Vagina (tissue), 2 donors: Measurements from ENCODE around the gene TFAP2D. TPM values are rescaled to one million over a fixed set of nuclear protein-coding genes. Genes with fewer than 3 reads are reported as not detected.

ENCODE experiments used
- DNase-seq, 2 donors: peaks; one replicate each; pipeline ENCODE4 v3.0.0-alpha.2; 2017; ENCODE audit errors: extremely low spot score in 2 of 2
- H3K27ac ChIP-seq: fragments of 200-600 bp; sonication (generic); one replicate; pipeline ENCODE4 v1.5.1; 2019
- H3K27me3 ChIP-seq: fragments of 200-600 bp; sonication (generic); one replicate; pipeline ENCODE4 v1.5.1; 2019
- H3K36me3 ChIP-seq, 2 donors: fragments of 200-600 bp; sonication (generic); one replicate each; pipeline ENCODE4 v1.5.1; 2017 to 2019
- H3K4me1 ChIP-seq: fragments of 200-600 bp; sonication (generic); one replicate; pipeline ENCODE4 v1.5.1; 2019
- H3K4me3 ChIP-seq, 2 donors: fragments of 200-600 bp; sonication (generic); 1 replicate in 1 of 2; 2 replicates in 1 of 2; pipeline ENCODE4 v1.5.1; 2016 to 2019
- H3K9me3 ChIP-seq: fragments of 200-600 bp; sonication (generic); one replicate; pipeline ENCODE4 v1.5.1; 2019
- CTCF ChIP-seq, 3 experiments: fragments of 450-650 bp in 2 of 3; fragments of 200-600 bp in 1 of 3; sonication (generic) in 1 of 3; IDR thresholded peaks; one replicate each; pipeline ENCODE4 v1.5.1; 2017 to 2019; ENCODE audit warnings: antibody characterized with exemption in 3 of 3, mild to moderate bottlenecking in 2 of 3, moderate library complexity in 2 of 3
- POLR2A ChIP-seq, 2 donors: fragments of 450-650 bp; IDR thresholded peaks; one replicate each; pipeline ENCODE4 v1.6.1; 2017; ENCODE audit warnings: antibody characterized with exemption in 2 of 2, mild to moderate bottlenecking in 2 of 2, moderate library complexity in 2 of 2
- POLR2AphosphoS5 ChIP-seq, 2 donors: sonication (generic); formaldehyde crosslinking; IDR thresholded peaks; one replicate each; pipeline ENCODE4 v1.9.0; 2017; ENCODE audit warnings: antibody characterized with exemption in 2 of 2, mild to moderate bottlenecking in 2 of 2, low read depth in 1 of 2; ENCODE audit not compliant: insufficient read depth in 1 of 2
- intact Hi-C: fragments of 100-400 bp; cut with DNase I; formaldehyde crosslinking; loops from one replicate; pipeline ENCODE4 v1.15.1; 2023
- total RNA-seq: library from RNA; depleted of rRNA; stranded (reverse); fragments of >200 nt; gene quantifications from one replicate; pipeline ENCODE4 v1.2.3, GENCODE V29; 2016

Gene TFAP2D
- not detected for total RNA-seq

- intact Hi-C loops, result no loop called here
- no peaks in the 10 kb centered on the region for H3K4me1 ChIP-seq
- DNase-seq, result no peak
- no peaks in the 10 kb centered on the region for H3K36me3 ChIP-seq
- no peak for TF ChIP-seq POLR2AphosphoS5 (IDR thresholded peaks at IDR 0.05; ENCODE audit: insufficient read depth in 1 of 2, low read depth in 1 of 2)
- TF ChIP-seq POLR2A (IDR thresholded peaks at IDR 0.05), result no peak
- TF ChIP-seq CTCF (IDR thresholded peaks at IDR 0.05), result no peak
- H3K9me3 ChIP-seq, result no peaks in the 10 kb centered on the region
- no peaks in the 10 kb centered on the region for H3K27me3 ChIP-seq
- no peak within 1 kb of the TSS for H3K4me3 ChIP-seq
- no peak within 1 kb of the TSS for H3K27ac ChIP-seq
Observed at GRCh38 chr6:50713226-50713625, at the start of gene TFAP2D. TFAP2D (plus strand) TSS chr6:50713526; CDS start chr6:50714056, 530 bp downstream.

GRCh38 chr6:50663806-50664205 is 49.5 kb upstream of the TFAP2D start:
- no peaks in the 10 kb centered on the region for H3K4me1 ChIP-seq
- TF ChIP-seq CTCF (IDR thresholded peaks at IDR 0.05) (no peak), POLR2A (IDR thresholded peaks at IDR 0.05) (no peak), POLR2AphosphoS5 (IDR thresholded peaks at IDR 0.05; ENCODE audit: insufficient read depth in 1 of 2, low read depth in 1 of 2) (no peak)
- no peaks in the 10 kb centered on the region for H3K9me3 ChIP-seq
- H3K4me3 ChIP-seq, result no peak overlapping the region
- H3K27me3 ChIP-seq, result no peaks in the 10 kb centered on the region
- no peak overlapping the region for H3K27ac ChIP-seq
- no peak for DNase-seq
- intact Hi-C loops, result no loop called here
- no peaks in the 10 kb centered on the region for H3K36me3 ChIP-seq

GRCh38 chr6:50666089-50666488 is 47.2 kb upstream of the TFAP2D start:
- no peak for TF ChIP-seq POLR2A (IDR thresholded peaks at IDR 0.05)
- no peak for TF ChIP-seq CTCF (IDR thresholded peaks at IDR 0.05)
- TF ChIP-seq POLR2AphosphoS5 (IDR thresholded peaks at IDR 0.05; ENCODE audit: insufficient read depth in 1 of 2, low read depth in 1 of 2), result no peak
- no peaks in the 10 kb centered on the region for H3K4me1 ChIP-seq
- intact Hi-C loops, result no loop called here
- H3K27me3 ChIP-seq, result no peaks in the 10 kb centered on the region
- no peaks in the 10 kb centered on the region for H3K9me3 ChIP-seq
- no peak overlapping the region for H3K4me3 ChIP-seq
- H3K36me3 ChIP-seq, result no peaks in the 10 kb centered on the region
- no peak overlapping the region for H3K27ac ChIP-seq
- no peak for DNase-seq

GRCh38 chr6:50681213-50681824 is 32.0 kb upstream of the TFAP2D start:
- H3K4me3 ChIP-seq, result no peak overlapping the region
- no peak for TF ChIP-seq POLR2A (IDR thresholded peaks at IDR 0.05)
- TF ChIP-seq POLR2AphosphoS5 (IDR thresholded peaks at IDR 0.05; ENCODE audit: insufficient read depth in 1 of 2, low read depth in 1 of 2), result no peak
- TF ChIP-seq CTCF (IDR thresholded peaks at IDR 0.05), result no peak
- H3K27me3 ChIP-seq, result no peaks in the 10 kb centered on the region
- DNase-seq, result no peak
- intact Hi-C loops, result no loop called here
- H3K27ac ChIP-seq, result no peak overlapping the region
- no peaks in the 10 kb centered on the region for H3K36me3 ChIP-seq
- H3K9me3 ChIP-seq, result no peaks in the 10 kb centered on the region
- no peaks in the 10 kb centered on the region for H3K4me1 ChIP-seq

GRCh38 chr6:50689210-50689609 is 24.1 kb upstream of the TFAP2D start:
- H3K4me1 ChIP-seq, result no peaks in the 10 kb centered on the region
- H3K27ac ChIP-seq, result no peak overlapping the region
- H3K4me3 ChIP-seq, result no peak overlapping the region
- no peaks in the 10 kb centered on the region for H3K36me3 ChIP-seq
- H3K27me3 ChIP-seq, result no peaks in the 10 kb centered on the region
- TF ChIP-seq POLR2AphosphoS5 (IDR thresholded peaks at IDR 0.05; ENCODE audit: insufficient read depth in 1 of 2, low read depth in 1 of 2), result no peak
- no peak for TF ChIP-seq CTCF (IDR thresholded peaks at IDR 0.05)
- no peak for TF ChIP-seq POLR2A (IDR thresholded peaks at IDR 0.05)
- no peaks in the 10 kb centered on the region for H3K9me3 ChIP-seq
- DNase-seq, result no peak
- intact Hi-C loops, result no loop called here
